Dedifferentiated amniotic fluid mesenchymal stem cell (primary cell): ENCODE results near the gene BCL2L12.

Experiments used
- DNase-seq: peaks from one replicate; pipeline ENCODE4 v3.0.0-alpha.2; 2016; ENCODE audit errors: extremely low spot score

BCL2L12 gene

GRCh38 chr19:49685845-49686332 is 20.2 kb downstream of the BCL2L12 start:
- DNase-seq, result no peak

GRCh38 chr19:49686503-49687088 is 20.9 kb downstream of the BCL2L12 start:
- no peak for DNase-seq

GRCh38 chr19:49687150-49687549 is 21.4 kb downstream of the BCL2L12 start:
- DNase-seq, result no peak

- no peak for DNase-seq
Measured at GRCh38 chr19:49687566-49688316, 22.0 kb downstream of the BCL2L12 start.

DNA sequence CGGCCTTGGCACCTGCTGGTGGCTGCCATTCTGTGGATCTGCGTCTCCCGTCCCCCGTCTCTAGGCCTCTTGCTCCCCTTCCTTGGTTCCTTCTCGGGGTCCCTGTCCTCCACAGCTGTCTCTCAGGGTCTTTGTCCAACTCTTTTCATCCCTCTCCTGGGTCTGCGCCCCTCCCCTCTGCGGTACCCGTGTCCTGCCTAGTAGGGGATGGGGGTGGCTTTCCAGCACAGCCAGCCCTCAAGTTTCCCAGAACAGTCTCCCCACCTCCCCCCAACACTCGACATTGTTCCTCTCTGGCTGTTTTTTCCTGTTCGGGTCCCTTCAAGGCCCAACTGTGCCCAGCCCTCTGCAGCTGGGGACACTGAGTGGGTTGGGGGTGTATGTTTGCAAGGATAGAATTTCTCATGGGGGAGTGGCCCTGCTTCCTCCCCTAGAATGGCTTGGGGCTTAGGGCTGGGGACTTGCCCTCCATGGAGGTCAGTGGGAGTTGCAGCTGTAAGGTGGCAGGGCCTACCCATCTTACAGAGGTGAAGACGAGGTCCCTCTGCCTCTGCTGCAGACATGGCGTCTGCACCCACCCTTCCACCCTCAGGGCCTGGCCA is 22.9 kb downstream of the BCL2L12 start:
- no peak for DNase-seq

DNA sequence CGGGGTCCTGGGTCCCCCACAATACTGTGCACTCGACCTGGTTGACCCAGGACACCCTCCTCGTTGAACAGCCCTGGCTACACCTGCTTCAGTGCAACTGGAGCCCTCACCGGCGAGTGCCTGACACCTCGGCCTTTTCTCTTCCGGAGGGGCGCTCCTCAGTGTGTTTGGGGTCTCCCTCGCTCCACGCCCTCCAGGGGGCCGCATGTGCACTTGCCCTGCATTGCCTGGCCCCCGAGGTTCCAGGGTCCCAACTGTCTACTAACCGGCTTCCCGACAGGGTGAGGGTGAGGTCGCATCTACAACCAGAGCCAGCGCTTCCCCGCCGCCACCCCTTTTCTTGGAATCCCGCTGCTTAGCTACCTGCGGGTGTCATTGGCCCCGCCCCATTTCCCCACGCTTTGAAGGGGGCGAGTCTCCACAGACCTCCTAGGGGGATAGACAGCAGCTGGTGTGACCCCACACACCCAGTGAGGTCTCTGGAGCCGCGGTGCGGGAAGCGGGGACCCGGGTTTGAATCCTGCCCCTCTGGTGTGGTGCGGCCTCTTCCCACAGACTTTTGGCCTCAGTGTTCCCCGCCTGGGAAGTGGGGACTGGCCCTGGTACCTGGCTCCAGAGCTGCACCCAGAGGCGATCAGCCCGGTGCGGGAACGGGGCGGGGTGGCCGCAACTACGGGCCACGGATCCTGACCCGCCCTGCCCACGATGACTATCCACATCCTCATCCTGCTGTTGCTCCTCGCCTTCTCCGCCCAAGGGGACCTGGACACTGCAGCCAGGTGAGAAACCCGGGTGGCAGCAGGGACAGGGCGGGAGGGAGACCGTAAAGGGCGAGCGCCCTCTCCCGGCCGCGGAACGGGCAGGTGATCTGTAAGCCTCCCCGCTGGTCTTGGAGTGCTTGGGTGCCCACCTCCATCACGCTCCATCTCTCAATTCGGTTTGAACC is 23.7 kb downstream of the BCL2L12 start, which contains the start of gene ADM5:
TSS of gene ADM5 (plus strand) at position 462 of the 946 bp plus-strand sequence. CDS start at position 706, 244 bp downstream.
- no peak for DNase-seq

GRCh38 chr19:49690079-49690655 is 24.4 kb downstream of the BCL2L12 start:
- no peak for DNase-seq

GRCh38 chr19:49690656-49691242 is 25.0 kb downstream of the BCL2L12 start, which contains the start of gene CPT1C:
Gene CPT1C, plus strand, starts transcription at chr19:49691116. Its CDS starts 1,137 bp downstream, at chr19:49692253.
- DNase-seq, result peak; percentile 57

- peak; percentile 58 for DNase-seq
Measured at GRCh38 chr19:49691243-49692146, 25.8 kb downstream of the BCL2L12 start.

GRCh38 chr19:49692147-49692506 is 26.4 kb downstream of the BCL2L12 start:
- DNase-seq, result no peak

- no peak for DNase-seq
Measured at GRCh38 chr19:49696115-49696514, 30.4 kb downstream of the BCL2L12 start.

DNA sequence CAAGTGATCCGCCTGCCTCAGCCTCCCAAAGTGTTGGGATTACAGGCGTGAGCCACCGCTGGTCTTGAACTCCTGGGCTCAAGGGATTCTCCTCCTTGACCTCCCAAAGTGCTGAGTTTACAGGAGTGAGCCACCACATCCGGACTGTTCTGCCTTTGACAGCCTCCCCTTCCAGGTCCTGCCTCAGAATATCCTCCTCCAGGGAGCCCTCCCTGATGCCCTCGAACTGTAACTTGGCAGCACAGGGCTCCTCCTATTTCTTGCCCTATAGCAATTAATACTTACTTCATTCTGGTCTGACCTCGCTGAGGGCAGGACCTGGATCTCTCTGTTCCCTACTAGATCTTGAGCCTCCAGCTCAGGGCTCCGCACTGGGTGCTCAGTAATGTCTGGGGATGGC is 31.1 kb downstream of the BCL2L12 start:
- DNase-seq, result no peak

DNA sequence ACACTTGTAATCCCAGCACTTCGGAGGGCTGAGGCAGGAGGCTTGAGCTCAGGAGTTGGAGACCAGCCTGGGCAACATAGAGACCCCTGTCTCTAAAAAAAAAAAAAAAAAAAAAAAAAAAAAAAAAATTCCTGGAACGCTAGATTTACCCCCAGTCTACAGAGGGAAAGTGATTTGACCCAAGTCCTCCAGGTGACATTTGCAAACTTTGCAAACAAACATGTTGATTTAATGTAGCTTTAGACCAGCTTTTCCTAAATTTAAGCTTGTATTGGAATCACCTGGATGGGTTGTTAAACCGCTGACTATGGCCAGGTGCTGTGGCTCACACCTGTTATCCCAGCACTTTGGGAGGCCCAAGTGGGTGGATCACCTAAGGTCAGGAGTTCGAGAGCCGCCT is 33.6 kb downstream of the BCL2L12 start:
- no peak for DNase-seq

GRCh38 chr19:49700563-49700962 is 34.8 kb downstream of the BCL2L12 start:
- no peak for DNase-seq

GRCh38 chr19:49701271-49701786 is 35.6 kb downstream of the BCL2L12 start:
- DNase-seq, result no peak

GRCh38 chr19:49704888-49705642 is 39.3 kb downstream of the BCL2L12 start:
- no peak for DNase-seq

- no peak for DNase-seq
Measured at GRCh38 chr19:49705919-49706318, 40.2 kb downstream of the BCL2L12 start.

DNA sequence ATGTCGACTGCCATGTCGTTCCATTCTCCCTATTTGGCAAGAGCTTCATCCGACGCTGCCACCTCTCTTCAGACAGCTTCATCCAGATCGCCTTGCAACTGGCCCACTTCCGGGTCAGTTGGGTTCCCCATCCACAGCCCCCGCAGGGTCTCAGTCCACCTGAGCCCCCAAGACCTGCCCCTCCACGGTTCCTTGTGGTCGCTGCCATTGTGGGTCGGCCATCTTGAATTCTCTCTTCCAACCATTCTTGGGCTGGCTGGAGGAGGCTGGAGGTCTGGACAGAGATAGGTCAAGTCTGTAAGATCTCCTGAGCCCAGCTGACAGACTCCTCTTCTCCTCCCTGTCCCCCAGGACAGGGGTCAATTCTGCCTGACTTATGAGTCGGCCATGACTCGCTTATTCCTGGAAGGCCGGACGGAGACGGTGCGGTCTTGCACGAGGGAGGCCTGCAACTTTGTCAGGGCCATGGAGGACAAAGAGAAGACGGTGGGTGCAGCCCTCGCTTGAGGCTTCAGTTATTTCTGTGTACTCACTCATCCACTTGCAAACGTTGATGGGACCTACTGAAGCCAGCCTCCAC is 44.7 kb downstream of the BCL2L12 start:
- no peak for DNase-seq
